Activated CD4-positive, alpha-beta T cell treated with anti-CD3 and anti-CD28 coated beads, Interleukin-2, amount 10 ng/mL, durations not matched to agents 24 days and 14 days (primary cell): ENCODE measurements around the gene PAWR. TPM values are rescaled to one million over a fixed set of nuclear protein-coding genes. Genes with fewer than 3 reads are reported as not detected.

ENCODE experiments used
- DNase-seq: peaks from one replicate; pipeline ENCODE4 v3.0.0; 2022
- H3K27ac Mint-ChIP-seq: one replicate; pipeline ENCODE4 v1.8.0; 2022; ENCODE audit warnings: mild to moderate bottlenecking, mixed read lengths
- H3K27me3 Mint-ChIP-seq: one replicate; pipeline ENCODE4 v1.8.0; 2022; ENCODE audit warnings: mixed read lengths
- H3K36me3 Mint-ChIP-seq: one replicate; pipeline ENCODE4 v1.8.0; 2022; ENCODE audit warnings: low read depth, mild to moderate bottlenecking, mixed read lengths
- H3K4me1 Mint-ChIP-seq: one replicate; pipeline ENCODE4 v1.8.0; 2021; ENCODE audit warnings: mixed read lengths
- H3K4me3 Mint-ChIP-seq: one replicate; pipeline ENCODE4 v1.8.0; 2022; ENCODE audit warnings: mild to moderate bottlenecking, moderate library complexity, mixed read lengths
- H3K9me3 Mint-ChIP-seq: one replicate; pipeline ENCODE4 v1.8.0; 2021; ENCODE audit warnings: mixed read lengths
- intact Hi-C: fragments of 100-400 bp; cut with micrococcal nuclease; formaldehyde crosslinking; loops from one replicate; pipeline ENCODE4 v1.15.1; 2023
- total RNA-seq: library from RNA; stranded (reverse); gene quantifications from 2 replicates; pipeline ENCODE4 v1.2.3, GENCODE V29; 2022

Gene PAWR
- total RNA-seq, 1 donor from 2014 or later: 7.5 TPM

DNA sequence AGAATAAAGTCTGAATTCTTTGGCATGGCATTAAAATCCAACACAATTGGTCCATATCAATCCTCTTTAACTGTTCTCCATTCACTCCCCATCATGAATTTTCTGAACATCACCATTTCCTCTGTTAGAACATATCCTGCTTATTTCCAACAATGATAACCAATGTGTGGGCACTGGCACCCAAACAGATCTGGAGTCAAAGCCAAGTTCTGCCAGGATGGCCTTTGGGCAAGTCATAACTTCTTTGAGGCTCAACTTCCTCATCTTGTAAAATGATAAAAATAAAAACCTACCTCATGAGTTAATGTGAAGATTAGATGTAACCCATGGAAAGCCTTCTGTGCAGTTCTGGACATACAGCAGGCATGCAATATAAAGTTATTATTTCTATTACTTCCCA is 12.5 kb downstream of the PAWR start:
- intact Hi-C loops: no loop called here
- Mint-ChIP-seq H3K4me3 (no peak overlapping the region), H3K27me3 (peaks cover 4% of the 10 kb centered on the region), H3K27ac (no peak overlapping the region), H3K4me1 (no peaks in the 10 kb centered on the region), H3K9me3 (no peaks in the 10 kb centered on the region), H3K36me3 (no peaks in the 10 kb centered on the region)
- no peak for DNase-seq

GRCh38 chr12:79677672-79678071 is 13.1 kb downstream of the PAWR start:
- Mint-ChIP-seq H3K9me3 (no peaks in the 10 kb centered on the region), H3K36me3 (no peaks in the 10 kb centered on the region), H3K4me3 (no peak overlapping the region), H3K27ac (no peak overlapping the region), H3K4me1 (no peaks in the 10 kb centered on the region), H3K27me3 (peaks cover 4% of the 10 kb centered on the region)
- intact Hi-C loops: no loop called here
- no peak for DNase-seq

DNA sequence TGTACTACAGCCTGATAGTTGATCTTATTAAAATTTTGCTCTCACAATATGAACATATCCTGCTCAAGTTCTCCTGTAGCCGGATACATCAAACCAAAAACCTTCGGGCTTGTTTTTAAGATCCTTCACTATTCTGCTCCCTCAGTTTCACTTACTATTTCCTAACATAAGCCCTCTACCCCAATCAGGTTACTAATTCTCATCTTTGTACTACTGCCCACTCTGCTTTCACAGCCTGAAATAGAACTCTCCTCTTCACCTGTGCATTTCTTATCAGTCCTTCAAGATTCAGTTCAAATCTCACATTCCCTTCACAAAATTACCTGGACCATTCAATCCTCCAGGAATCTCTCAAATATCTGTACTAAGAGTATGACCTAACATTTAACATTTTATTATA is 14.2 kb downstream of the PAWR start:
- no peaks in the 10 kb centered on the region for H3K9me3 Mint-ChIP-seq
- H3K4me1 Mint-ChIP-seq: no peaks in the 10 kb centered on the region

GRCh38 chr12:79674629-79675028 is 16.1 kb downstream of the PAWR start:
- no peaks in the 10 kb centered on the region for H3K36me3 Mint-ChIP-seq
- H3K27ac Mint-ChIP-seq: no peak overlapping the region
- intact Hi-C loops: no loop called here
- no peaks in the 10 kb centered on the region for H3K9me3 Mint-ChIP-seq
- no peaks in the 10 kb centered on the region for H3K27me3 Mint-ChIP-seq
- H3K4me1 Mint-ChIP-seq: no peaks in the 10 kb centered on the region
- no peak for DNase-seq
- H3K4me3 Mint-ChIP-seq: no peak overlapping the region

More for the DNA sequence above, 14.2 kb downstream of the PAWR start:
- DNase-seq: no peak
- Mint-ChIP-seq H3K36me3 (no peaks in the 10 kb centered on the region), H3K27ac (no peak overlapping the region), H3K4me3 (no peak overlapping the region), H3K27me3 (peaks cover 4% of the 10 kb centered on the region)
- intact Hi-C loops: no loop called here

DNA sequence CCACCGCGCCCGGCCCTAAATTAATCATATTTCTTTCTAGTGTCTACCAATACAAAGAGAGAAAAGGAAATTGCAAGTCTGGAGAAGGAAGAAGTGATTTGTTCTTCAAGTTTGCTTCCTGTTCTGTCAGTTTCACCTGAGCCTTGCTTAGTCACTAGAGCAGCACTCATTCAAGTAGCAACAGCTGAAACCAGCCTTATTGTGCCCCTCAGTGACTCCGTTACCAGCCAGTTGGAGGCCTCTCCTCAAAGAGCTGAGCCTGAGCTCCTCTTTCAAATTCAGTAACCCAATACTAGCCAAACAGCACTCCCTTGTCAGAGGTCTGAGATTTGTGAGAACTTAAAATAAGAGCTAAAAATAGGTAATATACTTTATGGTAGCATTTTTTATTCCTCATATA is 17.4 kb downstream of the PAWR start:
- intact Hi-C loops: no loop called here
- H3K9me3 Mint-ChIP-seq: no peaks in the 10 kb centered on the region
- H3K27ac Mint-ChIP-seq: no peak overlapping the region
- H3K4me3 Mint-ChIP-seq: no peak overlapping the region
- H3K36me3 Mint-ChIP-seq: no peaks in the 10 kb centered on the region
- no peaks in the 10 kb centered on the region for H3K4me1 Mint-ChIP-seq
- H3K27me3 Mint-ChIP-seq: no peaks in the 10 kb centered on the region
- no peak for DNase-seq

DNA sequence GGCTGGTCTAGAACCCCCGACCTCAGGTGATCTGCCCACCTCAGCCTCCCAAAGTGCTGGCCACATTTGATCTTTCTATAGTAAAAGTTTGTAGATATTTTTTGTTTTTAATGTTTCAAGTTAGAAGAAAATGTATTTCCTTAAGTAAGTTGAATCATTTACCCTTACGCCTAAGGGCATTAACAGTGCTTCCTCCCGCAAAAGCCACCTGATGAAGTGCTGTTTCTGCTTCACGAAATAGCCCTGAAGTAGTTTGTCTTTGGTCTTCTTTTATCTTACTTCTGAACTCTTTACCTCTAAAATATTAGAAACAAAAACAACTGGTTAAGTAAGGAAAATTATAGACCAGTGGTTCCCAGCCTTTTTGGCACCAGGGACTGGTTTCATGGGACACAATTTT is 22.7 kb downstream of the PAWR start:
- no peaks in the 10 kb centered on the region for H3K9me3 Mint-ChIP-seq
- no peaks in the 10 kb centered on the region for H3K27me3 Mint-ChIP-seq
- no peak for DNase-seq
- no peaks in the 10 kb centered on the region for H3K36me3 Mint-ChIP-seq
- H3K27ac Mint-ChIP-seq: no peak overlapping the region
- no peaks in the 10 kb centered on the region for H3K4me1 Mint-ChIP-seq
- H3K4me3 Mint-ChIP-seq: no peak overlapping the region
- intact Hi-C loops: no loop called here

DNA sequence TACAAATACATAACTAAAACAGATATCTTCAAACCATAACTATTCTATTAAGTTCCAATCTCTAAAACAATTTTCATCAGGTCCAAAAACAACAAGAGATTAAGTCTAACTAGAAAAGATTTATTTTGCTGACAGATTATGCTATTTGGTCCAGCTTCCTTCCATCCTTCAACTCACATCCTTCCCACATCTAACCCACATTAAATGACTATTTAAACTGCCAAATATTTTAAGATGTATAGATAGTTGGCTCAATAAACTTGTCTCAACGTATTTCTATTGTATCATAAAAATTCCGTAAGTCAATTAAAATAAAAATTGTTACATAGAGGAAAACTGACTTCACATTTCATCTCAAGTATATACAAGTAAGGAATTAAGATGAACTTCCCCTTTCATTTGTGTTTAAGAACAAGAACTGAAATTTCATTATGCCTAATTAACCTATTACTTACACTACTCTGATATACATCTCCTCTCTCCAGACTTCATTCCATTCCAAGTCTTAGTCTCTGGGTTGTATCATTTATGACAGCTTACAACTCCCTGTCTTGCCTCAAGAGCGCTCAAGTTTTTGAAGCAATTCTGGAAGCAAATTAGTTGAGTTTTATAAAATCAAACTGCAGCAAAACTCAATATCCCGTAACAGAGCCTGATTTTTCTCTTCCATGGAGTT is 25.4 kb downstream of the PAWR start:
- no peak for DNase-seq
- H3K4me1 Mint-ChIP-seq: no peaks in the 10 kb centered on the region
- H3K36me3 Mint-ChIP-seq: no peaks in the 10 kb centered on the region
- no peaks in the 10 kb centered on the region for H3K27me3 Mint-ChIP-seq
- no peak overlapping the region for H3K4me3 Mint-ChIP-seq
- no peaks in the 10 kb centered on the region for H3K9me3 Mint-ChIP-seq
- H3K27ac Mint-ChIP-seq: no peak overlapping the region
- intact Hi-C loops: no loop called here

GRCh38 chr12:79664518-79664917 is 26.2 kb downstream of the PAWR start:
- H3K4me1 Mint-ChIP-seq: no peaks in the 10 kb centered on the region
- intact Hi-C loops: no loop called here
- no peak for DNase-seq
- no peaks in the 10 kb centered on the region for H3K9me3 Mint-ChIP-seq
- H3K4me3 Mint-ChIP-seq: no peak overlapping the region
- no peaks in the 10 kb centered on the region for H3K27me3 Mint-ChIP-seq
- H3K36me3 Mint-ChIP-seq: no peaks in the 10 kb centered on the region
- no peak overlapping the region for H3K27ac Mint-ChIP-seq

DNA sequence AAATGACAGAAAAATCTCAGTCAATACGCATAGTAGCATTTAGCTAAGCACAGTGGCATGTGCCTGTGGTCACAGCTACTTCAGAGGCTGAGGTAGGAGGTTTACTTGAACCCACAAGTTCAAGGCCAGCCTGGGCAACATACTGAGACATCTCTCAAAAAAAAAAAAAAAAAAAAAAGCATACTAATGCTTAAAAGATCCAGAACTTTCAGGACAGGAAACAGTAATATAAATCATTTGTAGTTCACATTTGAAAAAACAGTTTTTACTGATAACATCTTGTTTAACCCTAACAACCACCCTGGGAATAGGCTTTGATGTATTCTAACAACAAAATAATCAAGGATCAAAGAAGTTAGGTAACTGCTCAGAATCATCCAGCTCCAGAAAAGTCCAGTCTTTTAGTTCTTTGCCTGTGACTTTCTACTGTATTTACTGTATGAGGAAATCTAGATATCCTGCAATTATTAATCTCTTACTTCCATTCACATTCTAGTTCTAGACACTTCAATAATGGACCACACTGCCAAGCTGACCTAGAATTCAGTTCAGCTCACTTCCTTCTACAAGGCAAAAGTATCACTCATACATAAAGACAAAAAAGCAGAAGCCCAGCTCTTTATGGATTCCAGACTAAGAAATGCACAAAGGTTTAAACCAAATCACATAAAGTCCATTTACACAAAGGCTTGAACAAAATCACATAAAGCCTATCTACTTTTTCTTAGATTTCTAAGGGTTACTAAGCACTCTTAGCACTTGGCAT is 28.5 kb downstream of the PAWR start:
- Mint-ChIP-seq H3K4me1 (no peaks in the 10 kb centered on the region), H3K27ac (no peak overlapping the region), H3K9me3 (no peaks in the 10 kb centered on the region), H3K4me3 (no peak overlapping the region), H3K36me3 (no peaks in the 10 kb centered on the region), H3K27me3 (no peaks in the 10 kb centered on the region)
- intact Hi-C loops: no loop called here
- no peak for DNase-seq

- H3K36me3 Mint-ChIP-seq: no peaks in the 10 kb centered on the region
- no peaks in the 10 kb centered on the region for H3K9me3 Mint-ChIP-seq
- DNase-seq: no peak
- intact Hi-C loops: no loop called here
- H3K27me3 Mint-ChIP-seq: no peaks in the 10 kb centered on the region
- no peaks in the 10 kb centered on the region for H3K4me1 Mint-ChIP-seq
- no peak overlapping the region for H3K27ac Mint-ChIP-seq
- no peak overlapping the region for H3K4me3 Mint-ChIP-seq
Measured at GRCh38 chr12:79661629-79662028, 29.1 kb downstream of the PAWR start.

GRCh38 chr12:79659961-79660431 is 30.8 kb downstream of the PAWR start:
- Mint-ChIP-seq H3K27ac (no peak overlapping the region), H3K27me3 (no peaks in the 10 kb centered on the region), H3K4me1 (no peaks in the 10 kb centered on the region), H3K4me3 (no peak overlapping the region), H3K36me3 (no peaks in the 10 kb centered on the region), H3K9me3 (no peaks in the 10 kb centered on the region)
- intact Hi-C loops: no loop called here
- DNase-seq: no peak

DNA sequence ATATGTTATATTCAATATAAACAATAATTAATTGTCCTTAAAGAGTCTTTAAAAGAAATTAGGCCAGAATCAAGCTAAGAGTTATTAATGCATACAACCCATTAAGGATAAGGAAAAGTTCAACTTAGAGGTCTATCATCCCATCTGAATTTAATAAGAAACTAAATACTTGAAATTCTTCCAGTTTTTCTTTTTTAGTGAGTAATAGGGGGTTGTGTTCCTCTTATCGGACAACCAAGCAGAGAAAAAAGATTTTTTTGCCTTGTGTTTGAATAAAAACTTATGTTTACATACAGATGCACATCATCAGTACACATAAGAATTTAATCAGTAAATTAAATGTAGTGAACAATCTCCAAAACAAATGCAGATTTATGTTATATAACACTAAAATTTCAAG is 32.5 kb downstream of the PAWR start:
- no peaks in the 10 kb centered on the region for H3K36me3 Mint-ChIP-seq
- H3K9me3 Mint-ChIP-seq: no peaks in the 10 kb centered on the region
- intact Hi-C loops: no loop called here
- H3K27me3 Mint-ChIP-seq: no peaks in the 10 kb centered on the region
- no peak overlapping the region for H3K4me3 Mint-ChIP-seq
- no peak overlapping the region for H3K27ac Mint-ChIP-seq
- H3K4me1 Mint-ChIP-seq: no peaks in the 10 kb centered on the region
- DNase-seq: no peak

DNA sequence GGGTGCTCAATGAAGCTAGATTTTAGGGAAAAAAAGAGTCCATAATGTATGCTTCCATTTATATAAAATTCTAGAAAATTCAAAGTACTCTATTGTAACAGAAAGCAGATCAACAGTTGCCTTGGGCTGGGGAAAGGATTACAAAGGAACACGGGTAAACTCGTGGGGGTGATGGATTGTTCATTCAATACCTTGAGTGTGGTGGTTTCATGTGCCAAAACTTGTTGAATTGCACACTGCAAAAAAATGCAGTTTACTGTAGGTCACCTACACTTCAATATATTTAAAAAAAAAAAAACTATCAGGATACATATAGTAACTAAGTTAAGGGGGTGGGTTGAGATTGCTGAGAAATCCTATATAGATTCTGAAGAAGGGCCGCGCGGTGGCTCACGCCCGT is 33.6 kb downstream of the PAWR start:
- Mint-ChIP-seq H3K27ac (no peak overlapping the region), H3K9me3 (no peaks in the 10 kb centered on the region), H3K4me1 (no peaks in the 10 kb centered on the region), H3K36me3 (no peaks in the 10 kb centered on the region), H3K4me3 (no peak overlapping the region), H3K27me3 (no peaks in the 10 kb centered on the region)
- no peak for DNase-seq
- intact Hi-C loops: no loop called here

DNA sequence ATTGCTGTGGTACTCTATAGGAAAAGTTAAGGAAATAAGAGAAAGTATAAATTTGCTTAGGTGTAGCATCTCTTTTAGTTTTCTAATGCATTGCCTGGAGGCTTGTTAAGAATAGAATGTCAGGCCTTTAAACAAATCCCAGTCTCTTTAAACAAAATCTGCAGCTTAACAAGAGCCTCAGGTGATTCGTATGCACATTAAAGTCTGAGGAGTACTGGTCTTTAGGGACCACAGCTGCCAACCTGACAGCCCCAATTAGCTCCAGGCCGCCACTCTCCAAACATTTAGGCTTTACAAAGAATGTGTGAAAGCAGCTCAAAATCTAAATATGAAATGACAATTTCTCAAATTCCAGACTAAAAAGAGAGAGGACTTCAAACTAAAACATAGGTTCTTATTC is 35.7 kb downstream of the PAWR start:
- Mint-ChIP-seq H3K4me3 (no peak overlapping the region), H3K27me3 (no peaks in the 10 kb centered on the region), H3K4me1 (no peaks in the 10 kb centered on the region), H3K27ac (no peak overlapping the region), H3K36me3 (no peaks in the 10 kb centered on the region), H3K9me3 (no peaks in the 10 kb centered on the region)
- intact Hi-C loops: no loop called here
- DNase-seq: no peak

DNA sequence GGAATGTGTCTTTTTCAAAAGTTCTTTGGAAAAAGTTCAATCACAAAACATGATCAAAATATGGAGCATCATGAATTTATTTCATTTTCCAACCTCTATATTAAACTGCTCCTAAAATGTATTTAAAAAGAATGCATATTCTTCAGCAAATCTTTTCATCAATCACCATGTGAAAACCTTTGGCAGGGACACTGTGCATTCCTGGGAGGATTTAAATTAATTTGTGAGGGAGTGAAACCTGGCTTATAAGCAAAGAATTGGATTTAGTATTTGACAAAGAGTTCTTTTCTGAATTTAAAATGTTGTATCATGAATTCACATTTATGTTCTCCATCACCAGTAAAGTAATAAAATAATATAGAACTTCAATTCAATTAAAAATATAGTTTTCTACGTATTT is 38.2 kb downstream of the PAWR start:
- no peak for DNase-seq
- intact Hi-C loops: no loop called here
- no peak overlapping the region for H3K4me3 Mint-ChIP-seq

More for the DNA sequence above, 38.2 kb downstream of the PAWR start:
- H3K27me3 Mint-ChIP-seq: peaks cover 1% of the 10 kb centered on the region
- no peaks in the 10 kb centered on the region for H3K4me1 Mint-ChIP-seq
- no peak overlapping the region for H3K27ac Mint-ChIP-seq
- no peaks in the 10 kb centered on the region for H3K9me3 Mint-ChIP-seq
- H3K36me3 Mint-ChIP-seq: no peaks in the 10 kb centered on the region
